ENCODE data around the gene FAM131A. TPM values are rescaled to one million over a fixed set of nuclear protein-coding genes. Genes with fewer than 3 reads are reported as not detected.

The FAM131A gene
- total and polyA plus RNA-seq, 9 of the 15 experiments (the other 6 are each of a cell fraction or from before 2014, with no cell fraction given), result 0.48 to 11.1 (median 4.3) TPM

GRCh38 chr3:184347321-184348056, 10.1 kb downstream of the FAM131A start (continued):
- TF ChIP-seq NR2C2 (CRISPR knock-in tag; IDR thresholded peaks at IDR 0.05), result no peak
- TF ChIP-seq NR2C2 (tag; IDR thresholded peaks at IDR 0.05), result 0 out of 2 replicates have a peak, but pooled peaks have one; percentile 18
- TF ChIP-seq CREB1 (IDR thresholded peaks at IDR 0.05), result no peak
- TF ChIP-seq CREB1 (CRISPR knock-in tag; IDR thresholded peaks at IDR 0.05), result no peak
- TF ChIP-seq ZNF197 (CRISPR knock-in tag; IDR thresholded peaks at IDR 0.05; ENCODE audit: low read depth), result no peak
- TF ChIP-seq U2AF2 (optimal IDR thresholded peaks at IDR 0.05; ENCODE audit: low read depth, low read length), result no peak
- TF ChIP-seq TAL1 (IDR thresholded peaks at IDR 0.05), result peak; percentile 58; the same call in 1 of the 2 replicates
- TF ChIP-seq NFRKB (IDR thresholded peaks at IDR 0.05; ENCODE audit: low read depth), result peak; percentile 20; the same call in 1 of the 2 replicates
- TF ChIP-seq ZBED1 (IDR thresholded peaks at IDR 0.05), result no peak
- TF ChIP-seq SP1 (CRISPR knock-in tag; IDR thresholded peaks at IDR 0.05), result 0 out of 2 replicates have a peak, but pooled peaks have one; percentile 16
- TF ChIP-seq PATZ1 (CRISPR knock-in tag; IDR thresholded peaks at IDR 0.05; ENCODE audit: borderline replicate concordance), result no peak; the same call in 1 of the 2 replicates
- TF ChIP-seq COPS2 (conservative IDR thresholded peaks at IDR 0.05), result no peak
- no peak for TF ChIP-seq ETS1 (conservative IDR thresholded peaks at IDR 0.05; ENCODE audit: control insufficient read depth, low read depth, low read length)
- TF ChIP-seq SETDB1 (IDR thresholded peaks at IDR 0.05; ENCODE audit: low read length), result no peak
- no peak for TF ChIP-seq GTF2F1 (IDR thresholded peaks at IDR 0.05; ENCODE audit: low read depth, low read length)
- TF ChIP-seq NBN (IDR thresholded peaks at IDR 0.05; ENCODE audit: low read depth), result no peak
- no peak for TF ChIP-seq ZNF282 (CRISPR knock-in tag; IDR thresholded peaks at IDR 0.05)
- TF ChIP-seq PKNOX1 (IDR thresholded peaks at IDR 0.05), result no peak
- no peak for TF ChIP-seq ZNF707 (CRISPR knock-in tag; conservative IDR thresholded peaks at IDR 0.05)
- no peak for TF ChIP-seq ZNF224 (CRISPR knock-in tag; IDR thresholded peaks at IDR 0.05)
- peak; percentile 94 for TF ChIP-seq NFE2 (IDR thresholded peaks at IDR 0.05; ENCODE audit: low read depth)
- no peak for TF ChIP-seq HSF4 (CRISPR knock-in tag; IDR thresholded peaks at IDR 0.05; ENCODE audit: borderline replicate concordance)
- TF ChIP-seq ZNF175 (CRISPR knock-in tag; IDR thresholded peaks at IDR 0.05; ENCODE audit: low read depth), result no peak
- TF ChIP-seq ZEB2 (IDR thresholded peaks at IDR 0.05), result no peak
